ENCODE data around the gene BCL11A.

The BCL11A gene

DNA sequence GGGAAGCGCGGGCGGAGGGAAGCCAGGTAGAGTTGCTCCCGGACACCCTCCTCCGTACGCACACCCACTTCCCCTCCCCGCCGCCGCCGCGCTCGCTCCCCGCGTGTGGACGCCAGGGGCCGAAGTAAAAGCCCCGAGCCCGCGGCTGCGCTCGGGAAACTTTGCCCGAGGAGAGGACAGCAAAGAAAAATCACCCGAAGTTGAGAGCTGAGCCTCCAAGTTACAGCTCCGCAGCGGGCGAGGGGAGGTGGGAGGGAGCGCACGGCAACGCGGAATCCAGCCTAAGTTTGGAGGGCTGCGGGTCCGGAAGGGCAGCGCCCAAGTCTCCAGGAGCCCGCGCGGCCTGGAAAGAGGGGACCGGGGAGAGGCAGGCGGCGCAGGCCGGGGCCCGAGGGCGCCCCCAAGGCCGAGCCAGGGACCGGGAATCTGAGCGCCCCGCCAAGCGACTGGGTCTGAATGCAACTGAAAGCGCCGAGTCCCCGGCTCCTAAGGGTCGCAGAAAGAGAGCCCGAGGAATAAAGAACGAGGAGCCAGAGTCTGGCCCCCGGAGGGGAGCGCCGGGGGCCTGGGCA is 706 bp upstream of the BCL11A start:
- ATAC-seq: peak; percentile 4
- TF ChIP-seq ZNF8 (CRISPR knock-in tag; IDR thresholded peaks at IDR 0.05): no peak
- TF ChIP-seq ZC3H10 (CRISPR knock-in tag; IDR thresholded peaks at IDR 0.05): no peak
- TF ChIP-seq RARB (CRISPR knock-in tag; IDR thresholded peaks at IDR 0.05): no peak
- TF ChIP-seq, protein P1, sequence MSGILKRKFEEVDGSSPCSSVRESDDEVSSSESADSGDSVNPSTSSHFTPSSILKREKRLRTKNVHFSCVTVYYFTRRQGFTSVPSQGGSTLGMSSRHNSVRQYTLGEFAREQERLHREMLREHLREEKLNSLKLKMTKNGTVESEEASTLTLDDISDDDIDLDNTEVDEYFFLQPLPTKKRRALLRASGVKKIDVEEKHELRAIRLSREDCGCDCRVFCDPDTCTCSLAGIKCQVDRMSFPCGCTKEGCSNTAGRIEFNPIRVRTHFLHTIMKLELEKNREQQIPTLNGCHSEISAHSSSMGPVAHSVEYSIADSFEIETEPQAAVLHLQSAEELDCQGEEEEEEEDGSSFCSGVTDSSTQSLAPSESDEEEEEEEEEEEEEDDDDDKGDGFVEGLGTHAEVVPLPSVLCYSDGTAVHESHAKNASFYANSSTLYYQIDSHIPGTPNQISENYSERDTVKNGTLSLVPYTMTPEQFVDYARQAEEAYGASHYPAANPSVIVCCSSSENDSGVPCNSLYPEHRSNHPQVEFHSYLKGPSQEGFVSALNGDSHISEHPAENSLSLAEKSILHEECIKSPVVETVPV (CRISPR knock-in tag; IDR thresholded peaks at IDR 0.05): no peak
- no peak for TF ChIP-seq ZFP30 (CRISPR knock-in tag; IDR thresholded peaks at IDR 0.05)
- TF ChIP-seq ZFP3 (CRISPR knock-in tag; IDR thresholded peaks at IDR 0.05): no peak
- TF ChIP-seq TCF4 (CRISPR knock-in tag; IDR thresholded peaks at IDR 0.05; ENCODE audit: borderline replicate concordance): no peak
- TF ChIP-seq, protein P2, sequence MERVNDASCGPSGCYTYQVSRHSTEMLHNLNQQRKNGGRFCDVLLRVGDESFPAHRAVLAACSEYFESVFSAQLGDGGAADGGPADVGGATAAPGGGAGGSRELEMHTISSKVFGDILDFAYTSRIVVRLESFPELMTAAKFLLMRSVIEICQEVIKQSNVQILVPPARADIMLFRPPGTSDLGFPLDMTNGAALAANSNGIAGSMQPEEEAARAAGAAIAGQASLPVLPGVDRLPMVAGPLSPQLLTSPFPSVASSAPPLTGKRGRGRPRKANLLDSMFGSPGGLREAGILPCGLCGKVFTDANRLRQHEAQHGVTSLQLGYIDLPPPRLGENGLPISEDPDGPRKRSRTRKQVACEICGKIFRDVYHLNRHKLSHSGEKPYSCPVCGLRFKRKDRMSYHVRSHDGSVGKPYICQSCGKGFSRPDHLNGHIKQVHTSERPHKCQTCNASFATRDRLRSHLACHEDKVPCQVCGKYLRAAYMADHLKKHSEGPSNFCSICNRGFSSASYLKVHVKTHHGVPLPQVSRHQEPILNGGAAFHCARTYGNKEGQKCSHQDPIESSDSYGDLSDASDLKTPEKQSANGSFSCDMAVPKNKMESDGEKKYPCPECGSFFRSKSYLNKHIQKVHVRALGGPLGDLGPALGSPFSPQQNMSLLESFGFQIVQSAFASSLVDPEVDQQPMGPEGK (CRISPR knock-in tag; IDR thresholded peaks at IDR 0.05; ENCODE audit: borderline replicate concordance): no peak
- TF ChIP-seq SNAI2 (CRISPR knock-in tag; IDR thresholded peaks at IDR 0.05): no peak
- no peak for TF ChIP-seq GLIS3 (CRISPR knock-in tag; IDR thresholded peaks at IDR 0.05)
- TF ChIP-seq OSR1 (CRISPR knock-in tag; IDR thresholded peaks at IDR 0.05): no peak
- no peak for TF ChIP-seq ESRRG (CRISPR knock-in tag; IDR thresholded peaks at IDR 0.05)
- TF ChIP-seq ARNTL (CRISPR knock-in tag; IDR thresholded peaks at IDR 0.05; ENCODE audit: borderline replicate concordance, low read depth): no peak
- TF ChIP-seq ISL1 (CRISPR knock-in tag; IDR thresholded peaks at IDR 0.05): no peak
- no peak for TF ChIP-seq CSDC2 (CRISPR knock-in tag; IDR thresholded peaks at IDR 0.05)
- TF ChIP-seq ZNF565 (CRISPR knock-in tag; conservative IDR thresholded peaks at IDR 0.05; ENCODE audit: low read depth): no peak
- TF ChIP-seq ZNF70 (CRISPR knock-in tag; IDR thresholded peaks at IDR 0.05): no peak
- TF ChIP-seq PPARA (CRISPR knock-in tag; IDR thresholded peaks at IDR 0.05; ENCODE audit: borderline replicate concordance): no peak

DNA sequence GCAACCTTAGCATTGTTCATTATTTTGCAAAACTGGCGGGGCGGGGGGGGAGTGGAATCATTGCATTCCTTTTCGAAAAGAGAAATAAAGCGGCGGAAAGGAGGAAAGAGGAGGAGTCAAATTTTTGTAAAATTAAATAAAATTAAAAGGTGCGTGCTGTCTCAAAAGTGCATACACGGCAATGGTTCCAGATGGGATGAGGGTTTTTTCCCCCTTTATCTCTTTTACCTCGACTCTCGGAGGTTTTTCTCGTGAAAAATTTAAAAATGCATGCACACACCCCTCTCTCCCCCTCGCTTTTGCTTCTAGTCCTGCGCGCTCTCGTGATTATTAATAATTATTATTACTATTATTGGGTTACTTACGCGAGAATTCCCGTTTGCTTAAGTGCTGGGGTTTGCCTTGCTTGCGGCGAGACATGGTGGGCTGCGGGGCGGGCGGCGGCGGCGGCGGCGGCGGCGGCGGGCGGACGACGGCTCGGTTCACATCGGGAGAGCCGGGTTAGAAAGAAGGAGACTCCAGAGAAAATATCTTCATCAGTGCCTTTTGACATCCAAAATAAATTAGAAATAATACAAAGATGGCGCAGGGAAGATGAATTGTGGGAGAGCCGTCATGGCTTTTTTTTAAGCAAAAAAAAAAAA is 481 bp downstream of the BCL11A start:
- no peak for ATAC-seq
- TF ChIP-seq ZC3H10 (CRISPR knock-in tag; IDR thresholded peaks at IDR 0.05): no peak
- TF ChIP-seq SNAI2 (CRISPR knock-in tag; IDR thresholded peaks at IDR 0.05): no peak
- TF ChIP-seq ESRRG (CRISPR knock-in tag; IDR thresholded peaks at IDR 0.05): no peak
- no peak for TF ChIP-seq PPARA (CRISPR knock-in tag; IDR thresholded peaks at IDR 0.05; ENCODE audit: borderline replicate concordance)
- no peak for TF ChIP-seq ZNF8 (CRISPR knock-in tag; IDR thresholded peaks at IDR 0.05)

DNA sequence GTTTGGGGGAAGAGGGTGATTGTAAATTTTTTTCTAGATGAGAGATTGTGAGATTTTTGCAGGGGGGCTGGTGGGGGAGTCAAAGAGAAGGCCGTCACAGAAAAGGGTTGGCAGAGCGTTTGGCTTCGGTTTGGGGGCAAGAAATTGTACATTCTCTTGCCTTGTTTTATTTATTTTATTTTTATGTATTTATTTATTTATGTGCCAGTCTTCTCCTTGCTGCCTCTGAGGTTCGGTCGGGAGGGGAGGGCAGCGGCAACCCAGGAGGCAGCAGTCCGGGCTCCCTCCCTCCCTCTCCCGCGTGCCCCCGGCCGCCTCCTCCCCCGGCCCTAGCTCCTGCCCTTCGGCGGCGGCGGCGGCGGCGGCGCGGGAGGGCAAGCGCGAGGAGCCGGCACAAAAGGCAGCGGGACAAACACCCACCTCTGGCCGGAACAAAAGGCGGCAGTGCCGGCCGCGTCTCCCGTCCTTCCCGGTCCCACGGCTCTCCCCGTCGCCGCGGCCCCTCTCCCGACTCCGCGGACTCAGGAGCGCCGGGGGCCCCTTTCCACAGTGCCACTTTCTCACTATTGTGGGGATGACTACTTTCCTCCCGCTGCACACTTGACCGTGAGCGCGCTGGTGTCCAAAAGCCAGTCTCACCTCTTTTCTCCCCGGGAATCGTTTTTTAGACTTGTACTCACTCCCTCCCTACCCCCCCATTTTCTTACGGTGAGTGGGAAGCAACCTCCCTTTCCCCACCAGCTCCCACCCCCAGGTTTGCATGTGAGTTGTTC is 1.2 kb downstream of the BCL11A start:
- TF ChIP-seq ISL1 (CRISPR knock-in tag; IDR thresholded peaks at IDR 0.05): no peak
- TF ChIP-seq, protein P1 (CRISPR knock-in tag; IDR thresholded peaks at IDR 0.05): no peak
- no peak for TF ChIP-seq BACH2 (CRISPR knock-in tag; IDR thresholded peaks at IDR 0.05; ENCODE audit: borderline replicate concordance)
- no peak for TF ChIP-seq TCF4 (CRISPR knock-in tag; IDR thresholded peaks at IDR 0.05; ENCODE audit: borderline replicate concordance)
- no peak for TF ChIP-seq TOX (CRISPR knock-in tag; IDR thresholded peaks at IDR 0.05; ENCODE audit: borderline replicate concordance)
- TF ChIP-seq ZNF565 (CRISPR knock-in tag; conservative IDR thresholded peaks at IDR 0.05; ENCODE audit: low read depth): no peak
- TF ChIP-seq, protein P3, sequence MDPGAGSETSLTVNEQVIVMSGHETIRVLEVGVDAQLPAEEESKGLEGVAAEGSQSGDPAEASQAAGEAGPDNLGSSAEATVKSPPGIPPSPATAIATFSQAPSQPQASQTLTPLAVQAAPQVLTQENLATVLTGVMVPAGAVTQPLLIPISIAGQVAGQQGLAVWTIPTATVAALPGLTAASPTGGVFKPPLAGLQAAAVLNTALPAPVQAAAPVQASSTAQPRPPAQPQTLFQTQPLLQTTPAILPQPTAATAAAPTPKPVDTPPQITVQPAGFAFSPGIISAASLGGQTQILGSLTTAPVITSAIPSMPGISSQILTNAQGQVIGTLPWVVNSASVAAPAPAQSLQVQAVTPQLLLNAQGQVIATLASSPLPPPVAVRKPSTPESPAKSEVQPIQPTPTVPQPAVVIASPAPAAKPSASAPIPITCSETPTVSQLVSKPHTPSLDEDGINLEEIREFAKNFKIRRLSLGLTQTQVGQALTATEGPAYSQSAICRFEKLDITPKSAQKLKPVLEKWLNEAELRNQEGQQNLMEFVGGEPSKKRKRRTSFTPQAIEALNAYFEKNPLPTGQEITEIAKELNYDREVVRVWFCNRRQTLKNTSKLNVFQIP (CRISPR knock-in tag; IDR thresholded peaks at IDR 0.05; ENCODE audit: borderline replicate concordance, low read depth): no peak
- TF ChIP-seq, protein P2 (CRISPR knock-in tag; IDR thresholded peaks at IDR 0.05; ENCODE audit: borderline replicate concordance): no peak
- no peak for TF ChIP-seq ZNF8 (CRISPR knock-in tag; IDR thresholded peaks at IDR 0.05)
- no peak for TF ChIP-seq OSR1 (CRISPR knock-in tag; IDR thresholded peaks at IDR 0.05)
- TF ChIP-seq SNAI2 (CRISPR knock-in tag; IDR thresholded peaks at IDR 0.05): no peak
- ATAC-seq: no peak

Data from SK-N-SH treated with all-trans-retinoic acid at 6 μM for 48 hours (cell line).